Stromal cell of bone marrow (primary cell): ENCODE measurements around the gene C19orf53.

Source experiments
- DNase-seq: peaks from one replicate; pipeline ENCODE4 v3.0.0-alpha.2; 2012; ENCODE audit warnings: low read depth

C19orf53 gene

GRCh38 chr19:13796301-13797057, 22.2 kb downstream of the C19orf53 start:
- peak; percentile 97 for DNase-seq

- DNase-seq: no peak
These were observed 22.8 kb downstream of the C19orf53 start for GRCh38 chr19:13797058-13797440.

DNA sequence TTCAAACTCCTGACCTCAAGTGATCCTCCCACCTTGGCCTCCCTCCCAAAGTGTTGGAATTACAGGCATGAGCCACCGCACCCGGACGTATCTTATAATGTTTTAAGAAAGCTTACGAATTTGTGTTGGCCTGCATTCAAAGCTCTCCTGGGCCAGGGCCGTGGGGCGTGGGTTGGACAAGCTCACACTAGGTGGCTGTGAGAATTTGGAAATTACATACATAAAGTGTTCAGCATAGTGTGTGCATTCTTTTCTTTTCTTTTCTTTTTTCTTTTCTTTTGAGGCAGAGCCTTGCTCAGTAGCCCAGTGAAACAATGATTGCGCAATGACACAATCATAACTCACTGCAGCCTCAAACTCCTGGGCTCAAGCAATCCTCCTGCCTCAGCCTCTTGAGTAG, 23.6 kb downstream of the C19orf53 start:
- peak; percentile 48 for DNase-seq

DNA sequence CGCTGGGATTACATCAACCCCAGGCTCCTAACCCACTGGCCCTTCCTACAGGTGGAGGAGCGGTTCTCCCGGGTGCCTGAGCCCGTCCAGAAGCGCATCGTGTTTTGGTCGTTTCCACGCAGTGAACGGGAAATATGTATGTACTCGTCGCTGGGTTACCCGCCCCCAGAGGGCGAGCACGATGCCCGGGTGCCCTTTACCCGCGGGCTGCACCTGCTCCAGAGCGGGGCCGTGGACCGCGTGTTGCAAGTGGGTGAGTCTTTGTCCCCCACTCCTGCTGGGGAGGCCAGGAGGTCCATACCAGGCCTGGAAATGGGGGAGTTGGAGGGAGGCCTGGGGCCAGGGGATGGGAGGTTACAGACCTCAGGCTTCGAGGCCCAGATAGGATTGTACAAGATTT, 25.4 kb downstream of the C19orf53 start:
- no peak for DNase-seq

GRCh38 chr19:13803038-13803437, 28.8 kb downstream of the C19orf53 start:
- no peak for DNase-seq

- no peak for DNase-seq
These were observed 30.8 kb downstream of the C19orf53 start for GRCh38 chr19:13804830-13805683.

DNA sequence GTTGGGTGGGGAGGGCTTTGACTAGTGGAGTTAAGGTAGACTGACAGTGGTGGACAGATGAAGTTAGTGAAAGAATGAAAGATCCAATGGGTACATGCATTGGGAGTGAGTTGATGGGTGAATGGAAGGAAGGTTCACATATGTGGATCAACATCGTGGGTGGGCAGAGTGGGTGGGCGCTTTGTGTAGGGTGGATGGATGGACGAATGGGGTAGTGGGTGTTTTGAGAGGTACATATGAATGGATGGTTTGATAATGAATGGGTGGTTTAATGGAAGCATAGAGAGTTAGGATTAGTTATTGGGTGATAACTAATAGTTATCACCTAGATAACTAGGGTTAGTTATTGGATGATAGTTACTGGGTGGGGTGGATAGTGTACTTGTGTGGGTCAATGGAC, 32.5 kb downstream of the C19orf53 start:
- no peak for DNase-seq

- DNase-seq: no peak
These were observed 33.3 kb downstream of the C19orf53 start for GRCh38 chr19:13807421-13808021.

DNA sequence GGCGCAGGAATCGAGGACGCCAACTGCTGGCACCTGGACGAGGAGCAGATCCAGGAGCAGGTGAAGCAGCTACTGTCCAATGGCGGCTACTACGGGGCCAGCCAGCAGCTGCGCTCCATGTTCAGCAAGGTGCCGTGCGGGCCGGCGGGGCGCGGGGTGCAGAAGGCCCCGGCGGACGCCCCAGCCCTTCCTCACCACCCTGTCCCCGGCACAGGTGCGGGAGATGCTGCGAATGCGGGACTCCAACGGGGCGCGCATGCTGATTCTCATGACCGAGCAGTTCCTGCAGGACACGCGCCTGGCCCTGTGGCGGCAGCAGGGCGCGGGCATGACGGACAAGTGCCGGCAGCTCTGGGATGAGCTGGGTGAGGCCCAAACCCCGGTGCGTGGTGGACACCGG, 34.6 kb downstream of the C19orf53 start:
- no peak for DNase-seq

GRCh38 chr19:13812544-13812943, 38.3 kb downstream of the C19orf53 start:
- DNase-seq: no peak

GRCh38 chr19:13813147-13813546, 38.9 kb downstream of the C19orf53 start:
- no peak for DNase-seq

DNA sequence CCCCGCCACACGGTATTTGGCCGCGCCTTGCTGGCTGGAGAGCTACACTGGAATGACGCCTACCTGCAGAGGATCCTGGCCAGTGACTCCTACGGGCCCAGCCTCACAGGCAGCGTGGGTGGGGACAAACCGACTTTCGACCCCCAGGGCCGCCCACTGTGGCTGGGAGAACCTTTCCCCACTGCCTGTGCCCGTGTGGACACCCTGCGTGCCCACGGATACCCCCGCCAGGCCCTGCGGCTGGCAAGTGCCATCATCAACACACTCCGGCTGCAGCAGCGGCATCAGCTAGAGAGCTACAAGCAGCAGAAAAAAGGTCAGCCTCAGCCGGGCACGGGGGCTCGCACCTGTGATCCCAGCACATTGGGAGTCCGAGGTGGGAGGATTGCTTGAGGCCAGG, 40.3 kb downstream of the C19orf53 start:
- no peak for DNase-seq

GRCh38 chr19:13817018-13817614, 42.9 kb downstream of the C19orf53 start:
- no peak for DNase-seq

DNA sequence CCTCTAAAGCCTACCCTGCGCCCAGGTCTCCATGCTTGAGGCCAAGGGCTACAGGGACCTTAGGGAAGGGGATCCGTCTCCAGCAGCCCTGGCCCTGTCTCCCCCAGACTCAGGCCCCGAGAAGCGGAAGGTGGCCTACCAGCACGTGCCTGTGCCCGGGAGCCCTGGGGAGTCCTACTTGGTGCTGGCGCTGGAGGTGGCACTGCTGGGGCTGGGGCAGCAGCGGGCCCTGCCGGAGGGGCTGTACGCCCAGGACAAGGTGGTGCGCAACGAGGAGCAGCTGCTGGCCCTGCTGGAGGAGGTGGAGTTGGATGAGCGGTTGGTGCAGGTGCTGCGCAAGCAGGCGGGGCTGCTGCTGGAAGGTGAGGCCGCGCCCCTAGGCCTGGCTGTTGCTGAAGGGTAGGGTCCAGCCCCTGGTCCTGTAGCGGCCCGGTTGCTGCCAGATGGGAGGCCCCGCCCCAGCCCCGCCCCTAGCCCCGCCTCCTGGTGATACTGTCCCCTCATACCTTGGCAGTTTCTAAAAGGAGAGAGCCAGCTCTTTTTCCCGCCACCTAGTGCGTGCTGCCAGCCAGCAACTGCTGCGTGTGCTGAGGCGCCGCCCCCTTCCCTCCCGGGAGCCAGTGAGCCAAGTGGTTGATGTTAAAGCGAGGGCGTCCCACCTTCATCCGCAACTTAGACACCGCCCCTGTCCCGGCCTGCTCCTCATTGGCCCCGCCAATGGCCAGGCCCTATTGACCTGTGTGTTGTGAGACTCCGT, 43.5 kb downstream of the C19orf53 start:
- no peak for DNase-seq

DNA sequence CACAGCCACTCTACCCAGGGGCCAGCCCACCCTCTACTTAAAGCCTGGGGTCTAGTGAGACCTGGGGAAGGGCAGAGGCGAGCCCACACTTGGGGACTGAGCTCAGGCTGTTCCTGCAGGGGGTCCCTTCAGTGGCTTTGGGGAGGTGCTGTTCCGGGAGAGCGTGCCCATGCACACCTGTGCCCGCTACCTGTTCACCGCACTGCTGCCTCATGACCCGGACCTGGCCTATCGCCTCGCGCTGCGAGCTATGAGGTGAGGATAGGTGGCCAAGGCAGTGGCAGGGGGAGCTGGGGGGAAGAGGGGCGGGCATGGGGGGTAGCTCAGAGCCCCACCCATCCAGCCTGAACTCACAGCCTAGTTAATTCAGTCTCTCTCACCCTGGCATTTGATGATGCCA, 45.0 kb downstream of the C19orf53 start:
- DNase-seq: no peak

- no peak for DNase-seq
These were observed 47.0 kb downstream of the C19orf53 start for GRCh38 chr19:13821292-13821691.

DNA sequence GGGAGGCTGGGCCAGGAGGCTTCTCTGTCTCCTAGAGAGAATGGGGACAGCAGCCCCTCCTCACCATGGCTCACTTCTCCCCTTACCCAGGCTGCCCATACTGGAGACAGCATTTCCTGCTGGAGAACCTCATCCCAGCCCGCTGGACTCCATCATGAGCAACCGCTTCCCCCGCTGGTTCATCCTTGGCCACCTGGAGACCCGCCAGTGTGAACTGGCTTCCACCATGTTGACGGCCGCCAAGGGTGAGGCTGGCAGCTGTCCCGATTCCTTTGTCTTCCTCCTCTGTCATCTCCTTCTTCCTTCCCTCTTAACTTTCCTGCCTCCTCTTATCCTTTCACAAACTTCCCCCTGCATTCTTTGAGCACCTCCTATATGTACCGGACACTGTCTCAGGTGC, 49.0 kb downstream of the C19orf53 start:
- no peak for DNase-seq

GRCh38 chr19:13823901-13824300, 49.6 kb downstream of the C19orf53 start:
- DNase-seq: no peak

GRCh38 chr19:13824703-13825102, 50.4 kb downstream of the C19orf53 start:
- DNase-seq: no peak

GRCh38 chr19:13825489-13826441, 51.5 kb downstream of the C19orf53 start:
- no peak for DNase-seq
